PFSK-1 (cell line): Measurements from ENCODE around the gene URGCP.

ENCODE experiments used
- FOXP2 ChIP-seq: optimal IDR thresholded peaks from 2 replicates; pipeline ENCODE3; 2011; ENCODE audit warnings: borderline replicate concordance, control low read depth, inconsistent platforms; ENCODE audit not compliant: insufficient read depth; ENCODE audit errors: extremely low read length, extremely low read depth
- POLR2AphosphoS5 ChIP-seq: IDR thresholded peaks from 2 replicates; pipeline ENCODE4 v1.6.1; 2012; ENCODE audit warnings: low read depth, mild to moderate bottlenecking, control low read depth, low read length, moderate library complexity
- SIN3A ChIP-seq: IDR thresholded peaks from 2 replicates; pipeline ENCODE4 v1.6.1; 2012; ENCODE audit warnings: mild to moderate bottlenecking, low read length, moderate library complexity, borderline replicate concordance; ENCODE audit not compliant: insufficient read depth
- TAF1 ChIP-seq: IDR thresholded peaks from 2 replicates; pipeline ENCODE4 v1.6.1; 2012; ENCODE audit warnings: low read length, control low read depth, borderline replicate concordance; ENCODE audit not compliant: insufficient read depth
- TF ChIP-seq, protein P1 (sequence below), 2 experiments: IDR thresholded peaks; 2 replicates each; pipeline versions ENCODE4 v1.6.1 to v1.8.0; 2011 to 2012; ENCODE audit warnings: low read depth in 2 of 2, low read length in 2 of 2, control low read depth in 1 of 2, inconsistent platforms in 1 of 2, mild to moderate bottlenecking in 1 of 2, moderate library complexity in 1 of 2; ENCODE audit not compliant: insufficient read depth in 1 of 2

URGCP gene

GRCh38 chr7:43871064-43871463 lies 35.3 kb downstream of the URGCP start:
- TF ChIP-seq FOXP2, result no peak
- no peak for TF ChIP-seq SIN3A
- TF ChIP-seq, protein P1, sequence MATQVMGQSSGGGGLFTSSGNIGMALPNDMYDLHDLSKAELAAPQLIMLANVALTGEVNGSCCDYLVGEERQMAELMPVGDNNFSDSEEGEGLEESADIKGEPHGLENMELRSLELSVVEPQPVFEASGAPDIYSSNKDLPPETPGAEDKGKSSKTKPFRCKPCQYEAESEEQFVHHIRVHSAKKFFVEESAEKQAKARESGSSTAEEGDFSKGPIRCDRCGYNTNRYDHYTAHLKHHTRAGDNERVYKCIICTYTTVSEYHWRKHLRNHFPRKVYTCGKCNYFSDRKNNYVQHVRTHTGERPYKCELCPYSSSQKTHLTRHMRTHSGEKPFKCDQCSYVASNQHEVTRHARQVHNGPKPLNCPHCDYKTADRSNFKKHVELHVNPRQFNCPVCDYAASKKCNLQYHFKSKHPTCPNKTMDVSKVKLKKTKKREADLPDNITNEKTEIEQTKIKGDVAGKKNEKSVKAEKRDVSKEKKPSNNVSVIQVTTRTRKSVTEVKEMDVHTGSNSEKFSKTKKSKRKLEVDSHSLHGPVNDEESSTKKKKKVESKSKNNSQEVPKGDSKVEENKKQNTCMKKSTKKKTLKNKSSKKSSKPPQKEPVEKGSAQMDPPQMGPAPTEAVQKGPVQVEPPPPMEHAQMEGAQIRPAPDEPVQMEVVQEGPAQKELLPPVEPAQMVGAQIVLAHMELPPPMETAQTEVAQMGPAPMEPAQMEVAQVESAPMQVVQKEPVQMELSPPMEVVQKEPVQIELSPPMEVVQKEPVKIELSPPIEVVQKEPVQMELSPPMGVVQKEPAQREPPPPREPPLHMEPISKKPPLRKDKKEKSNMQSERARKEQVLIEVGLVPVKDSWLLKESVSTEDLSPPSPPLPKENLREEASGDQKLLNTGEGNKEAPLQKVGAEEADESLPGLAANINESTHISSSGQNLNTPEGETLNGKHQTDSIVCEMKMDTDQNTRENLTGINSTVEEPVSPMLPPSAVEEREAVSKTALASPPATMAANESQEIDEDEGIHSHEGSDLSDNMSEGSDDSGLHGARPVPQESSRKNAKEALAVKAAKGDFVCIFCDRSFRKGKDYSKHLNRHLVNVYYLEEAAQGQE (IDR thresholded peaks at IDR 0.05; ENCODE audit: insufficient read depth in 1 of 2, low read depth in 2 of 2, low read length in 2 of 2), result no peak
- no peak for TF ChIP-seq POLR2AphosphoS5
- no peak for TF ChIP-seq TAF1

DNA sequence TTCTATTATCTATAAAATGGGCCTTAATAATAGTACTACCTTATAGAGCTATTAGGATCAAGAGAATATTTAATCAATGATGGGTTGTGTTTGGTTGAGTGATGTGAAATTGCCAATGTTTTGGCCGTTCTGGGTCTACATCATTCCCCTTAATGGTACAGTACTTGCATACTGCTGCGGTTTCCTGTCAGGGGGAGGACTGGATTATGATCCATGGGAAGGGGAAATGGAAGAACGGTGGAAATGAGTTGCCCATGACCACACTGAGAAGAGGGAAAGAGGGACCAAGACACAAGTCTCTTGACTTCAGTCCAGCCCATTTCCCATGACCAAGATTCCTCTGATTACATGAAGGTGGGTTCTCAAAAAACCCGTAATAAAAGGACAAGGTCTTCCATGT lies 36.1 kb downstream of the URGCP start:
- TF ChIP-seq SIN3A (no peak), TAF1 (no peak), FOXP2 (no peak)

DNA sequence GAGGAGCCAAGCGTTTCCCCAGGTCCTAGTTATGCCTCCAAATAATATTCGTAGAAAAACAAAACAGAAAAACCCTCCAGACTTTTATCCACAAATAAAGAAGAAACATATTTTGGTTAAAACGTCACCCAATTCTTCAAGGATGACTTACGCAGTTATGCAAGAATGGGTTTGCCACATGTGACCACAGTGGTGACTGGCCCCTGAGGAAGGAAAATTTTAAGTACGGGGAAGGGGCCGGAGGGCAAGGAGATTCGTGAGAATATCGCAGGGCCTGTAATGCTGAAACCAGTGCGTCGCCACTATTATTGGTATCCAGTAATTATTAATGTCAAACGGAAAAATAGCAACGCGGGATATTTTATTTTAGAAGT lies 36.5 kb downstream of the URGCP start:
- TF ChIP-seq TAF1 (no peak), FOXP2 (no peak), SIN3A (no peak), POLR2AphosphoS5 (no peak)
- TF ChIP-seq, protein P1 (IDR thresholded peaks at IDR 0.05; ENCODE audit: insufficient read depth in 1 of 2, low read depth in 2 of 2, low read length in 2 of 2), result no peak

- peak; percentile 90 for TF ChIP-seq POLR2AphosphoS5
- no peak for TF ChIP-seq FOXP2
- TF ChIP-seq, protein P1 (IDR thresholded peaks at IDR 0.05; ENCODE audit: insufficient read depth in 1 of 2, low read depth in 2 of 2, low read length in 2 of 2), result peak in 1 of 2 experiments; percentile 53; a peak in 1 of 4 replicates
- TF ChIP-seq SIN3A, result no peak
- peak; percentile 97 for TF ChIP-seq TAF1
These were observed 37.2 kb downstream of the URGCP start, which contains the start of gene MRPS24 for GRCh38 chr7:43869006-43869866. Gene MRPS24 (minus strand): TSS chr7:43869517. CDS start chr7:43869495, 22 bp downstream.

- TF ChIP-seq POLR2AphosphoS5 (no peak), TAF1 (no peak), FOXP2 (no peak), SIN3A (no peak)
- TF ChIP-seq, protein P1 (IDR thresholded peaks at IDR 0.05; ENCODE audit: insufficient read depth in 1 of 2, low read depth in 2 of 2, low read length in 2 of 2), result no peak
These were observed 37.8 kb downstream of the URGCP start for GRCh38 chr7:43868681-43869005.
